ENCODE results near the gene WSCD2.

WSCD2 gene

GRCh38 chr12:108129017-108129812, at the start of gene WSCD2:
TSS of gene WSCD2 (plus strand) at chr12:108129288. CDS start at chr12:108195833, 66,545 bp downstream.
- DNase-seq, result peak; percentile 81

GRCh38 chr12:108079721-108080120, 49.4 kb upstream of the WSCD2 start:
- DNase-seq, result no peak

- DNase-seq, result no peak
Observed at GRCh38 chr12:108080363-108080762, 48.7 kb upstream of the WSCD2 start.

- no peak for DNase-seq
Observed at GRCh38 chr12:108082485-108082884, 46.6 kb upstream of the WSCD2 start.

GRCh38 chr12:108087900-108088299, 41.2 kb upstream of the WSCD2 start:
- DNase-seq, result no peak

GRCh38 chr12:108090107-108090899, 38.8 kb upstream of the WSCD2 start:
- DNase-seq, result no peak

- no peak for DNase-seq
Observed at GRCh38 chr12:108090932-108091678, 38.0 kb upstream of the WSCD2 start.

GRCh38 chr12:108091679-108092051, 37.4 kb upstream of the WSCD2 start:
- no peak for DNase-seq

GRCh38 chr12:108093209-108093608, 35.9 kb upstream of the WSCD2 start:
- DNase-seq, result no peak

- DNase-seq, result no peak
Observed at GRCh38 chr12:108094056-108094649, 34.9 kb upstream of the WSCD2 start.

- no peak for DNase-seq
Observed at GRCh38 chr12:108097160-108097911, 31.8 kb upstream of the WSCD2 start.

GRCh38 chr12:108098374-108098773, 30.7 kb upstream of the WSCD2 start:
- DNase-seq, result no peak

GRCh38 chr12:108099073-108099472, 30.0 kb upstream of the WSCD2 start:
- peak; percentile 64 for DNase-seq

GRCh38 chr12:108099778-108100489, 29.2 kb upstream of the WSCD2 start:
- DNase-seq, result no peak

GRCh38 chr12:108101605-108102175, 27.4 kb upstream of the WSCD2 start:
- DNase-seq, result no peak

GRCh38 chr12:108102363-108102762, 26.7 kb upstream of the WSCD2 start:
- DNase-seq, result peak; percentile 49

GRCh38 chr12:108103087-108103486, 26.0 kb upstream of the WSCD2 start:
- no peak for DNase-seq

- DNase-seq, result no peak
Observed at GRCh38 chr12:108103517-108103916, 25.6 kb upstream of the WSCD2 start.

- DNase-seq, result no peak
Observed at GRCh38 chr12:108104657-108105056, 24.4 kb upstream of the WSCD2 start.

GRCh38 chr12:108106599-108106998, 22.5 kb upstream of the WSCD2 start:
- DNase-seq, result no peak

GRCh38 chr12:108107293-108107692, 21.8 kb upstream of the WSCD2 start:
- DNase-seq, result no peak
